ENCODE measurements around the gene RAP1GAP2. TPM values are rescaled to one million over a fixed set of nuclear protein-coding genes. Genes with fewer than 3 reads are reported as not detected.
"Not testable (repeated sequence)": the region's sequence is repeated elsewhere in the genome, so short reads cannot be mapped to it uniquely, and the experiment has no call there.

The RAP1GAP2 gene
- total RNA-seq, 1 donor from 2014 or later = 57.2 TPM

- intact Hi-C loops (cut with DNase I); ATAC-seq: not testable (repeated sequence)
Observed at GRCh38 chr17:3073850-3074249, 277.6 kb downstream of the RAP1GAP2 start.

More at GRCh38 chr17:3073850-3074249, 277.6 kb downstream of the RAP1GAP2 start:
- DNase-seq (ENCODE audit: missing footprints) = not testable (repeated sequence)

Small RNA genes within 50 kb of the gene (microRNA-seq; reads per million reads assigned to microRNA genes)
- gene MIR1253 = not detected

Other genes with a start within 250 kb of the RAP1GAP2 start
- gene PAFAH1B1, start 202.8 kb upstream of the RAP1GAP2 start, total RNA-seq = 115 TPM
- 180 TPM for gene CLUH, start 84.7 kb upstream of the RAP1GAP2 start, total RNA-seq
- 0.16 TPM for gene CCDC92B, start 46.8 kb upstream of the RAP1GAP2 start, total RNA-seq